Activated naive CD4-positive, alpha-beta T cell treated with Interleukin-2 at 50 U/mL for 16 hours (primary cell): ENCODE data around the gene C4BPA.

Source experiments
- DNase-seq: peaks from one replicate; pipeline ENCODE4 v3.0.0-alpha.2; 2020

C4BPA gene

GRCh38 chr1:207194197-207194596, 90.2 kb downstream of the C4BPA start:
- DNase-seq = no peak
